ENCODE measurements around the gene CAB39L.
"Not testable (repeated sequence)": the region's sequence is repeated elsewhere in the genome, so short reads cannot be mapped to it uniquely, and the experiment has no call there.

The CAB39L gene

GRCh38 chr13:49342454-49342853, 101.4 kb downstream of the CAB39L start:
- DNase-seq: no peak

GRCh38 chr13:49341941-49342340, 101.9 kb downstream of the CAB39L start:
- DNase-seq: no peak

- DNase-seq: no peak
These were observed 102.3 kb downstream of the CAB39L start for GRCh38 chr13:49341517-49341916.

- DNase-seq: no peak
These were observed 103.7 kb downstream of the CAB39L start for GRCh38 chr13:49340161-49340560.

GRCh38 chr13:49336655-49337054, 107.2 kb downstream of the CAB39L start:
- no peak for DNase-seq

- no peak for DNase-seq
These were observed 113.4 kb downstream of the CAB39L start for GRCh38 chr13:49330546-49330864.

GRCh38 chr13:49329831-49330545, 113.9 kb downstream of the CAB39L start:
- DNase-seq: no peak

- not testable (repeated sequence) for DNase-seq
These were observed 116.7 kb downstream of the CAB39L start for GRCh38 chr13:49327145-49327544.

- no peak for DNase-seq
These were observed 117.5 kb downstream of the CAB39L start for GRCh38 chr13:49326222-49326917.

- no peak for DNase-seq
These were observed 120.5 kb downstream of the CAB39L start for GRCh38 chr13:49323344-49323743.

- DNase-seq: no peak
These were observed 121.2 kb downstream of the CAB39L start for GRCh38 chr13:49322702-49323101.

- no peak for DNase-seq
These were observed 122.9 kb downstream of the CAB39L start for GRCh38 chr13:49320975-49321374.

- no peak for DNase-seq
These were observed 123.9 kb downstream of the CAB39L start for GRCh38 chr13:49319951-49320350.

- no peak for DNase-seq
These were observed 124.3 kb downstream of the CAB39L start for GRCh38 chr13:49319551-49319950.

- no peak for DNase-seq
These were observed 127.9 kb downstream of the CAB39L start for GRCh38 chr13:49315756-49316482.

GRCh38 chr13:49315036-49315565, 128.8 kb downstream of the CAB39L start:
- no peak for DNase-seq

GRCh38 chr13:49314344-49314882, 129.5 kb downstream of the CAB39L start:
- DNase-seq: no peak

GRCh38 chr13:49311816-49312215, 132.0 kb downstream of the CAB39L start:
- no peak for DNase-seq

- DNase-seq: no peak
These were observed 133.6 kb downstream of the CAB39L start for GRCh38 chr13:49310251-49310650.

GRCh38 chr13:49308921-49309408, 134.9 kb downstream of the CAB39L start:
- no peak for DNase-seq

GRCh38 chr13:49308097-49308875, 135.6 kb downstream of the CAB39L start:
- DNase-seq: no peak

GRCh38 chr13:49307365-49307764, 136.5 kb downstream of the CAB39L start:
- DNase-seq: no peak

All from DMS153 (cell line).